GM12878 (cell line): ENCODE results near the gene AKT3. TPM values are rescaled to one million over a fixed set of nuclear protein-coding genes. Genes with fewer than 3 reads are reported as not detected.

Source experiments
- ATAC-seq: fragments of 200-7000 bp; cut with Tn5 transposase; 3 replicates; pipeline ENCODE4 v1.9.1; 2020; ENCODE audit warnings: mild to moderate bottlenecking, moderate library complexity
- BruUV-seq: library from RNA; stranded (reverse); fragments of 400-500 nt; replicated peaks from 2 replicates; lab custom pipeline; 2021; lab: Mats Ljungman, UMichigan
- CTCF ChIA-PET: fragments of 300-600 bp; sonication (Branson Sonifier 250); formaldehyde crosslinking; extraction: SDS; loops from one replicate; lab custom pipeline; 2021; ENCODE audit warnings: inconsistent platforms; lab: Yijun Ruan, JAX
- POLR2A ChIA-PET: fragments of 350-600 bp; formaldehyde crosslinking; extraction: SDS; loops from one replicate; lab custom pipeline; 2021; ENCODE audit warnings: inconsistent platforms; lab: Charles Lee
- RAD21 ChIA-PET: fragments of 300-600 bp; sonication (Branson Sonifier 250); formaldehyde crosslinking; loops from one replicate; lab custom pipeline; 2023; ENCODE audit warnings: antibody characterized with exemption; ENCODE audit not compliant: unreplicated experiment; lab: Charles Lee
- SMC1A ChIA-PET: fragments of 300-600 bp; sonication (Branson Sonifier 250); formaldehyde crosslinking; loops from one replicate; lab custom pipeline; 2023; ENCODE audit not compliant: unreplicated experiment, uncharacterized antibody; lab: Charles Lee
- DNase-seq: peaks from one replicate; pipeline ENCODE4 v3.0.0-alpha.2; 2011; ENCODE audit warnings: low read depth, low spot score
- FAIRE-seq: peaks from 3 replicates; lab custom pipeline; 2011; peaks lifted over from hg19 to GRCh38; lab: Jason Lieb, UNC
- H2AFZ ChIP-seq: 2 replicates; pipeline ENCODE4 v1.6.0; 2011; ENCODE audit warnings: low read depth, low read length, control low read depth; ENCODE audit not compliant: control insufficient read depth
- H3K27ac ChIP-seq: 2 replicates; pipeline ENCODE4 v1.5.1; 2011; ENCODE audit warnings: control low read depth; ENCODE audit not compliant: control insufficient read depth, insufficient read depth
- H3K27me3 ChIP-seq, 2 experiments: replicated peaks in 1 of 2; 2 replicates each; pipeline versions ENCODE4 v1.6.0 to v1.6.1; 2011; ENCODE audit warnings: low read length in 1 of 2; ENCODE audit not compliant: control insufficient read depth in 2 of 2, insufficient read depth in 2 of 2
- H3K36me3 ChIP-seq, 2 experiments: 2 replicates each; pipeline ENCODE4 v1.5.1; 2011; ENCODE audit warnings: low read length in 1 of 2; ENCODE audit not compliant: control insufficient read depth in 2 of 2, insufficient read depth in 2 of 2
- H3K4me1 ChIP-seq: 2 replicates; pipeline ENCODE4 v1.6.1; 2011; ENCODE audit warnings: mild to moderate bottlenecking, low read length, moderate library complexity, mixed read lengths; ENCODE audit not compliant: control insufficient read depth, insufficient read depth
- H3K4me2 ChIP-seq: 2 replicates; pipeline ENCODE4 v1.6.0; 2011; ENCODE audit warnings: control low read depth; ENCODE audit not compliant: control insufficient read depth, insufficient read depth
- H3K4me3 ChIP-seq: fragments of 200-600 bp; sonication (generic); 2 replicates; pipeline ENCODE4 v1.5.1; 2016
- H3K79me2 ChIP-seq: 2 replicates; pipeline ENCODE4 v1.6.0; 2011; ENCODE audit warnings: low read length; ENCODE audit not compliant: control insufficient read depth, insufficient read depth
- H3K9ac ChIP-seq: 2 replicates; pipeline ENCODE4 v1.8.0; 2011; ENCODE audit warnings: low read length, control low read depth, mixed read lengths; ENCODE audit not compliant: control insufficient read depth, insufficient read depth
- H3K9me3 ChIP-seq: replicated peaks from 3 replicates; pipeline ENCODE4 v1.5.1; 2011; ENCODE audit warnings: mild to moderate bottlenecking, low read length; ENCODE audit not compliant: control insufficient read depth, insufficient read depth
- H4K20me1 ChIP-seq: 2 replicates; pipeline ENCODE4 v1.6.0; 2011; ENCODE audit not compliant: control insufficient read depth, insufficient read depth
- SIN3A ChIP-seq: IDR thresholded peaks from 2 replicates; pipeline ENCODE4 v1.6.1; 2012; ENCODE audit warnings: low read depth, low read length, improper control_type of control experiment
- ZNF384 ChIP-seq: IDR thresholded peaks from 2 replicates; pipeline ENCODE4 v1.6.1; 2012; ENCODE audit warnings: low read depth, mild to moderate bottlenecking, low read length, improper control_type of control experiment, borderline replicate concordance
- WGBS: methylation state at CpG from one replicate; pipeline ENCODE4 v1.1.6; 2016; ENCODE audit warnings: low lambda C conversion rate; ENCODE audit not compliant: insufficient replicate concordance, insufficient coverage; ENCODE audit errors: missing lambda C conversion rate; 5-methylcytosine and 5-hydroxymethylcytosine counted together
- in situ Hi-C: fragments of 300-500 bp; cut with MboI; formaldehyde crosslinking; loops from 9 replicates; pipeline ENCODE4 v1.14.3; 2018; ENCODE audit warnings: mixed read lengths
- intact Hi-C: fragments of 100-400 bp; cut with micrococcal nuclease; formaldehyde crosslinking; loops from one replicate; pipeline ENCODE4 v1.14.2; 2022; ENCODE audit not compliant: unreplicated experiment
- polyA plus RNA-seq, 11 experiments: library from polyadenylated mRNA; depleted of rRNA in 4 of 11; unstranded in 6 of 11; stranded (reverse) in 5 of 11; fragments of >200 nt; fragmentation: Nextera tagmentation in 4 of 11; fragmentation: Illumina TruSeq in 1 of 11; extraction: Ambion mirVana in 4 of 11; extraction: Trizol in 1 of 11; gene quantifications; 1 replicate in 1 of 11; 2 replicates in 10 of 11; pipeline versions ENCODE4 v1.2.1 to v1.2.3, GENCODE V29; 2011 to 2016; ENCODE audit warnings: inconsistent platforms in 2 of 11, missing spikeins in 2 of 11, low read depth in 1 of 11
- total RNA-seq, 4 experiments: library from RNA; depleted of rRNA in 3 of 4; stranded (reverse); fragments of >200 nt in 3 of 4; fragmentation: Illumina TruSeq in 1 of 4; extraction: Trizol in 1 of 4; gene quantifications; 2 replicates each; pipeline versions ENCODE4 v1.2.1 to v1.2.3, GENCODE V29; 2013 to 2021
- TF ChIP-seq, protein P1 (sequence below), 3 experiments: IDR thresholded peaks in 2 of 3; conservative IDR thresholded peaks in 1 of 3; 2 replicates each; pipeline ENCODE4 v1.5.1; 2011; ENCODE audit warnings: low read depth in 3 of 3, low read length in 3 of 3, mild to moderate bottlenecking in 3 of 3, control low read depth in 2 of 3, moderate library complexity in 2 of 3, inconsistent platforms in 1 of 3, mixed read lengths in 1 of 3; ENCODE audit not compliant: control insufficient read depth in 2 of 3, insufficient read depth in 1 of 3; ENCODE audit errors: extremely low read depth in 1 of 3
- TF ChIP-seq, protein P2 (sequence below): fragments of 450-650 bp; IDR thresholded peaks from 2 replicates; pipeline ENCODE4 v1.6.1; 2017; ENCODE audit warnings: low read depth, mild to moderate bottlenecking, moderate library complexity

AKT3 gene
- total and polyA plus RNA-seq, 10 of the 15 experiments (the other 5 are each of a cell fraction or from before 2014, with no cell fraction given), result 0.03 to 0.56 (median 0.19) TPM

DNA sequence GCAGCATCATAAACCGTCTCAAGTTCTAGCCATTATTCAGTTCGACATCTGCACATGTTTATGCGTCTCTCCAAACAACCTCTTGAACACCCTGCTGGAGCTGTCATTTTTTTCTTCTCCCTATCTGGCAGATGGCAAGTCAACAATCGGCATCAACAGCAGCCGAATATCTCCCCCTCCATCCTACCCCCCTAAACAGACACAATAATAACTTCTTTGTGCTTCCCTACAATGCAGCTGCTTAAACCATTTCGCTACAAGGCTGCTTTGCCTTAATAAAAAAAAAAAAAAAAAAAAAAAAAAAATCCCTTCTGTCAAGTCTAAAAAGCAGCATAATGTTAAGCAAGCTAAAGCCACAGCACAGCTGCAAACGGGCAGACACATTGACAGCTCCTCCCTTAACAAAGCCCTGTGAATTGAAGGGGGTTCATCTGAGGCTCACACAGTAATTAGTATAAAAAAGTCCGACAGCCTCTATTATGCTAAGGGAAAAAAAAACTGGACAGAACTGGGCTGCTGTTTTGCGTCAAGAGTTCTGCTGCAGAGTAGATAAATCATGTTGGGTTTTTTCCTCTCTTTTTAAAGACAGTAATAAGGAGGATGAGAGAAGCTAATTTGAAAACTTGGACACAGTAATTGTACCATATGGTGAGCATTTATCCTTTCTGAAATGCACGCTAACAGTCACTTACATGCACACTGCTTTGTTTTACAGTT lies 136.4 kb downstream of the AKT3 start:
- no TSS peak for BruUV-seq
- WGBS, result 98% methylated on average over 10 of the region's 10 CpGs
- intact Hi-C loops (no loop called here), in situ Hi-C loops (no loop called here)
- Histone ChIP-seq H2AFZ (no peak overlapping the region), H4K20me1 (no peaks in the 10 kb centered on the region), H3K27ac (no peak overlapping the region), H3K36me3 (no peaks in the 10 kb centered on the region), H3K4me3 (no peak overlapping the region), H3K9me3 (no peaks in the 10 kb centered on the region; the same call in 2 of the 3 replicates), H3K79me2 (no peaks in the 10 kb centered on the region), H3K4me2 (no peak overlapping the region), H3K27me3 (no peaks in the 10 kb centered on the region), H3K4me1 (no peaks in the 10 kb centered on the region), H3K9ac (no peak overlapping the region)
- RAD21 ChIA-PET, result interaction anchor here (0.9 to 1.9 kb wide), 3 partner anchors 14 to 35 kb away, joined by 3 to 4 read pairs (median 4); no protein-coding TSS in a partner anchor
- FAIRE-seq (no peak), DNase-seq (no peak), ATAC-seq (no peak)
- SMC1A ChIA-PET, result interaction anchor here (1.1 to 4.5 kb wide), 3 partner anchors 13 to 22 kb away, joined by 3 to 25 read pairs (median 9); no protein-coding TSS in a partner anchor
- POLR2A ChIA-PET, result no interaction called here
- CTCF ChIA-PET, result interaction anchor here (0.6 to 4.3 kb wide), 6 partner anchors 19 to 143 kb away, joined by 3 to 32 read pairs (median 4); no protein-coding TSS in a partner anchor
- TF ChIP-seq SIN3A (no peak), ZNF384 (peak; percentile 12; the same call in 1 of the 2 replicates)
- TF ChIP-seq, all 136 proteins: peak for 1

DNA sequence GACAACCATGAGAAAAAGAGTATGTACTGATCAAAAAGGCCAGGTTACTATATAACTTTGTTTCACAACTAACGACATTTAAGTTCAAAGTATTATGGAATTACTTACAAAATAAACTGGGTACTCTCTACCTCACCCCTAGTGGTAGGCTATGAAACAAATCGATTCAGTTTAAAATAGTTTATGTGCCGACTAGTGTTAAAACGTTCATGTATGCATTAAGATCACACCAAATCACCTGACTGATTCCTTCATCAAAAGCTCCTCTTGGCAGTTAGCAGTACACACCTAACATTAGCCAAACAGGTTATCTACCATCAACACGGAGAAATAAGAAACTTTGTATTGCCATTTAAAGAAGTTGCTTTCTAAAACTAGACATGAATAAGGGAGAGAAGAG lies 137.1 kb downstream of the AKT3 start:
- Histone ChIP-seq H3K4me3 (no peak overlapping the region), H2AFZ (no peak overlapping the region), H3K36me3 (no peaks in the 10 kb centered on the region)
- 0 out of 3 replicates have a peak, but pooled peaks have one; percentile 35 for ATAC-seq
- TF ChIP-seq, protein P1, sequence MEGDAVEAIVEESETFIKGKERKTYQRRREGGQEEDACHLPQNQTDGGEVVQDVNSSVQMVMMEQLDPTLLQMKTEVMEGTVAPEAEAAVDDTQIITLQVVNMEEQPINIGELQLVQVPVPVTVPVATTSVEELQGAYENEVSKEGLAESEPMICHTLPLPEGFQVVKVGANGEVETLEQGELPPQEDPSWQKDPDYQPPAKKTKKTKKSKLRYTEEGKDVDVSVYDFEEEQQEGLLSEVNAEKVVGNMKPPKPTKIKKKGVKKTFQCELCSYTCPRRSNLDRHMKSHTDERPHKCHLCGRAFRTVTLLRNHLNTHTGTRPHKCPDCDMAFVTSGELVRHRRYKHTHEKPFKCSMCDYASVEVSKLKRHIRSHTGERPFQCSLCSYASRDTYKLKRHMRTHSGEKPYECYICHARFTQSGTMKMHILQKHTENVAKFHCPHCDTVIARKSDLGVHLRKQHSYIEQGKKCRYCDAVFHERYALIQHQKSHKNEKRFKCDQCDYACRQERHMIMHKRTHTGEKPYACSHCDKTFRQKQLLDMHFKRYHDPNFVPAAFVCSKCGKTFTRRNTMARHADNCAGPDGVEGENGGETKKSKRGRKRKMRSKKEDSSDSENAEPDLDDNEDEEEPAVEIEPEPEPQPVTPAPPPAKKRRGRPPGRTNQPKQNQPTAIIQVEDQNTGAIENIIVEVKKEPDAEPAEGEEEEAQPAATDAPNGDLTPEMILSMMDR (IDR thresholded peaks at IDR 0.05 in 2 of 3, conservative IDR thresholded peaks at IDR 0.05 in 1 of 3; ENCODE audit: control insufficient read depth in 2 of 3, extremely low read depth in 1 of 3, insufficient read depth in 1 of 3, low read depth in 3 of 3, low read length in 3 of 3), result peak in 1 of 3 experiments; percentile 25; a peak in 1 of 6 replicates
- TF ChIP-seq, protein P2, sequence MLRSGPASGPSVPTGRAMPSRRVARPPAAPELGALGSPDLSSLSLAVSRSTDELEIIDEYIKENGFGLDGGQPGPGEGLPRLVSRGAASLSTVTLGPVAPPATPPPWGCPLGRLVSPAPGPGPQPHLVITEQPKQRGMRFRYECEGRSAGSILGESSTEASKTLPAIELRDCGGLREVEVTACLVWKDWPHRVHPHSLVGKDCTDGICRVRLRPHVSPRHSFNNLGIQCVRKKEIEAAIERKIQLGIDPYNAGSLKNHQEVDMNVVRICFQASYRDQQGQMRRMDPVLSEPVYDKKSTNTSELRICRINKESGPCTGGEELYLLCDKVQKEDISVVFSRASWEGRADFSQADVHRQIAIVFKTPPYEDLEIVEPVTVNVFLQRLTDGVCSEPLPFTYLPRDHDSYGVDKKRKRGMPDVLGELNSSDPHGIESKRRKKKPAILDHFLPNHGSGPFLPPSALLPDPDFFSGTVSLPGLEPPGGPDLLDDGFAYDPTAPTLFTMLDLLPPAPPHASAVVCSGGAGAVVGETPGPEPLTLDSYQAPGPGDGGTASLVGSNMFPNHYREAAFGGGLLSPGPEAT, result no peak
- TF ChIP-seq, all 136 proteins: peak for 1
- Histone ChIP-seq H3K79me2 (no peaks in the 10 kb centered on the region), H3K27me3 (no peaks in the 10 kb centered on the region), H3K4me2 (no peak overlapping the region), H4K20me1 (no peaks in the 10 kb centered on the region), H3K27ac (no peak overlapping the region), H3K4me1 (no peaks in the 10 kb centered on the region), H3K9ac (no peak overlapping the region), H3K9me3 (no peaks in the 10 kb centered on the region; the same call in 2 of the 3 replicates)
- no TSS peak for BruUV-seq
- WGBS, result 64% methylated on average over 5 of the region's 5 CpGs
- SMC1A ChIA-PET, result interaction anchor here (1.1 to 4.5 kb wide), 5 partner anchors 13 to 36 kb away, joined by 3 to 30 read pairs (median 13); no protein-coding TSS in a partner anchor
- in situ Hi-C loops (no loop called here), intact Hi-C loops (no loop called here)
- RAD21 ChIA-PET, result no interaction called here
- DNase-seq (no peak), FAIRE-seq (peak; percentile 13)
- CTCF ChIA-PET, result interaction anchor here (0.9 to 4.3 kb wide), 4 partner anchors 29 to 369 kb away, joined by 3 to 32 read pairs (median 6); no protein-coding TSS in a partner anchor
- POLR2A ChIA-PET, result no interaction called here
